Testis (tissue), 3 donors: Measurements from ENCODE around the gene VAMP5. TPM values are rescaled to one million over a fixed set of nuclear protein-coding genes. Genes with fewer than 3 reads are reported as not detected.

Experiments used
- DNase-seq: peaks from one replicate; pipeline ENCODE4 v3.0.0-alpha.2; 2019
- H3K27ac ChIP-seq, 2 donors: fragments of 200-600 bp; sonication (generic); one replicate each; pipeline ENCODE4 v1.5.1; 2019
- H3K27me3 ChIP-seq: fragments of 200-600 bp; sonication (generic); one replicate; pipeline ENCODE4 v1.5.1; 2019
- H3K36me3 ChIP-seq: fragments of 200-600 bp; sonication (generic); one replicate; pipeline ENCODE4 v1.5.1; 2017; ENCODE audit warnings: low read depth; ENCODE audit errors: missing control alignments
- H3K4me1 ChIP-seq: fragments of 200-600 bp; sonication (generic); one replicate; pipeline ENCODE4 v1.5.1; 2019
- H3K4me3 ChIP-seq, 2 donors: fragments of 200-600 bp; sonication (generic); one replicate each; pipeline ENCODE4 v1.5.1; 2017 to 2019
- H3K9me3 ChIP-seq: fragments of 200-600 bp; sonication (generic); one replicate; pipeline ENCODE4 v1.5.1; 2017
- CTCF ChIP-seq, 3 experiments: fragments of 450-650 bp in 2 of 3; fragments of 200-600 bp in 1 of 3; sonication (generic) in 1 of 3; IDR thresholded peaks; one replicate each; pipeline ENCODE4 v1.5.1; 2016 to 2019; ENCODE audit warnings: antibody characterized with exemption in 3 of 3, mild to moderate bottlenecking in 2 of 3, moderate library complexity in 1 of 3
- POLR2A ChIP-seq: fragments of 450-650 bp; IDR thresholded peaks from one replicate; pipeline ENCODE4 v1.6.1; 2017; ENCODE audit warnings: antibody characterized with exemption, mild to moderate bottlenecking, moderate library complexity
- WGBS, 2 donors: methylation state at CpG; one replicate each; pipeline ENCODE4 v1.1.5; 2018; 5-methylcytosine and 5-hydroxymethylcytosine counted together
- intact Hi-C: fragments of 100-400 bp; cut with DNase I; formaldehyde crosslinking; loops from one replicate; pipeline ENCODE4 v1.15.1; 2023; ENCODE audit warnings: low total_unique reads
- polyA plus RNA-seq: library from polyadenylated mRNA; stranded (reverse); fragments of 350-450 nt; fragmentation: Illumina TruSeq; extraction: RNeasy Lipid Tissue Mini Kit (QIAGEN cat#74804); gene quantifications from one replicate; pipeline ENCODE4 v1.2.3, GENCODE V29; 2014; ENCODE audit warnings: low read depth, low replicate concordance; ENCODE audit not compliant: insufficient read depth
- total RNA-seq, 2 donors: library from RNA; depleted of rRNA; stranded (reverse); fragments of >200 nt; gene quantifications; one replicate each; pipeline ENCODE4 v1.2.3, GENCODE V29; 2016

The VAMP5 gene
- total and polyA plus RNA-seq, 3 donors from 2014 or later = 4.9 to 36.8 (median 17.5) TPM

GRCh38 chr2:85604568-85605339 lies 20.5 kb downstream of the VAMP5 start:
- Histone ChIP-seq H3K9me3 (no peaks in the 10 kb centered on the region), H3K36me3 (no peaks in the 10 kb centered on the region), H3K27ac (no peak overlapping the region), H3K4me3 (no peak overlapping the region), H3K27me3 (no peaks in the 10 kb centered on the region), H3K4me1 (peaks cover 41% of the 10 kb centered on the region)
- intact Hi-C loops = loop anchor here (5.0 kb wide), 1 partner anchor 47 kb away; no protein-coding TSS in a partner anchor
- TF ChIP-seq POLR2A = no peak
- no peak for TF ChIP-seq CTCF (IDR thresholded peaks at IDR 0.05)
- DNase-seq = no peak
- 62 to 63% methylated on average over 6 of the region's 6 CpGs for WGBS, 2 donors

- DNase-seq = no peak
- TF ChIP-seq POLR2A = no peak
- no peak for TF ChIP-seq CTCF (IDR thresholded peaks at IDR 0.05)
- intact Hi-C loops = no loop called here
- no peaks in the 10 kb centered on the region for H3K27me3 ChIP-seq
- no peaks in the 10 kb centered on the region for H3K9me3 ChIP-seq
- H3K4me1 ChIP-seq = peaks cover 41% of the 10 kb centered on the region
- peak overlapping the region in 1 of 2 donors; percentile 52 for H3K27ac ChIP-seq
- H3K4me3 ChIP-seq = no peak overlapping the region
- 51 to 56% methylated on average over 4 of the region's 4 CpGs for whole genome bisulfite sequencing, 2 donors
- H3K36me3 ChIP-seq = no peaks in the 10 kb centered on the region
Measured at GRCh38 chr2:85605406-85606115, 21.3 kb downstream of the VAMP5 start.

- Histone ChIP-seq H3K36me3 (no peaks in the 10 kb centered on the region), H3K4me3 (no peak overlapping the region), H3K27me3 (no peaks in the 10 kb centered on the region), H3K9me3 (no peaks in the 10 kb centered on the region), H3K4me1 (peaks cover 39% of the 10 kb centered on the region), H3K27ac (peak overlapping the region in 1 of 2 donors; percentile 52)
- intact Hi-C loops = no loop called here
- no peak for DNase-seq
- TF ChIP-seq CTCF (IDR thresholded peaks at IDR 0.05) (no peak), POLR2A (no peak)
- 62 to 87% methylated on average over 7 of the region's 7 CpGs for WGBS, 2 donors
Measured at GRCh38 chr2:85606116-85606455, 21.9 kb downstream of the VAMP5 start.

- H3K4me3 ChIP-seq = no peak overlapping the region
- no peak overlapping the region for H3K27ac ChIP-seq
- TF ChIP-seq POLR2A = no peak
- no peak for TF ChIP-seq CTCF (IDR thresholded peaks at IDR 0.05)
- no peak for DNase-seq
- intact Hi-C loops = no loop called here
- 68 to 77% methylated on average over 9 of the region's 9 CpGs for WGBS, 2 donors
- H3K4me1 ChIP-seq = peaks cover 32% of the 10 kb centered on the region
- H3K36me3 ChIP-seq = no peaks in the 10 kb centered on the region
- H3K9me3 ChIP-seq = no peaks in the 10 kb centered on the region
- H3K27me3 ChIP-seq = no peaks in the 10 kb centered on the region
Measured at GRCh38 chr2:85607268-85608215, 23.3 kb downstream of the VAMP5 start.
